Mesothelial cell of epicardium (in vitro differentiated cells): ENCODE measurements around the gene GRM8. TPM values are rescaled to one million over a fixed set of nuclear protein-coding genes. Genes with fewer than 3 reads are reported as not detected.

Experiments
- DNase-seq, 2 experiments: peaks; one replicate each; pipeline ENCODE4 v3.0.0; 2021; ENCODE audit warnings: low spot score in 2 of 2; ENCODE audit not compliant: unreplicated experiment in 2 of 2
- H3K27ac Mint-ChIP-seq: 2 replicates; pipeline ENCODE4 v1.8.0; 2021; ENCODE audit warnings: mixed read lengths
- H3K27me3 Mint-ChIP-seq: 2 replicates; pipeline ENCODE4 v1.8.0; 2021; ENCODE audit warnings: low read depth, mixed read lengths
- H3K36me3 Mint-ChIP-seq: 2 replicates; pipeline ENCODE4 v1.8.0; 2021; ENCODE audit warnings: mixed read lengths
- H3K4me1 Mint-ChIP-seq: 2 replicates; pipeline ENCODE4 v1.8.0; 2021; ENCODE audit warnings: mixed read lengths
- H3K4me3 Mint-ChIP-seq: 2 replicates; pipeline ENCODE4 v1.8.0; 2021; ENCODE audit warnings: mild to moderate bottlenecking, moderate library complexity, mixed read lengths
- H3K9me3 Mint-ChIP-seq: 2 replicates; pipeline ENCODE4 v1.8.0; 2021; ENCODE audit warnings: mixed read lengths
- total RNA-seq: library from RNA; stranded (reverse); gene quantifications from 3 replicates; pipeline ENCODE4 v1.2.1, GENCODE V29; 2021
- TF ChIP-seq, protein P1 (sequence below): fragments of 200-600 bp; sonication (generic); IDR thresholded peaks from one replicate; pipeline ENCODE4 v1.5.0; 2021; ENCODE audit warnings: antibody characterized with exemption; ENCODE audit not compliant: unreplicated experiment

Gene GRM8
- total RNA-seq, 1 donor from 2014 or later: 1.0 TPM

DNA sequence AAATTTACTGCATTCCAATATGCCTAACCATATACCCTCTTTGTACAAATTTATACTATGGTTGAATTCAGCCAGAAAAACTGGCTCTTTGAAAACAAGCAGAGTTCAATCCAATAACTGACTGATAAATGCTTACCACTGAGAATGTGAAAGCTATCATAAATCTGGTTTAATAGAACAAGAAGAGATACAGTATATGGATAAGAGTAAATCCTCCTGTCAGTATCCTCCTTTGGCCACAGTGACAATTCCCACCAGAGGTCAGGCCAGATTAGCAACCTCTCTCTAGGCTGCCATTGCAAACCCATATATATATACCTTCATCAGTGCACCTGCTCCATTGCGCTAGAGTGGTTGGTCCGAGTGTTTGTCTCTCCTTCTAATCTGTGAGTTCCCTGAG is 647.2 kb downstream of the GRM8 start:
- no peak overlapping the region for H3K4me3 Mint-ChIP-seq
- no peaks in the 10 kb centered on the region for H3K36me3 Mint-ChIP-seq
- TF ChIP-seq, protein P1, sequence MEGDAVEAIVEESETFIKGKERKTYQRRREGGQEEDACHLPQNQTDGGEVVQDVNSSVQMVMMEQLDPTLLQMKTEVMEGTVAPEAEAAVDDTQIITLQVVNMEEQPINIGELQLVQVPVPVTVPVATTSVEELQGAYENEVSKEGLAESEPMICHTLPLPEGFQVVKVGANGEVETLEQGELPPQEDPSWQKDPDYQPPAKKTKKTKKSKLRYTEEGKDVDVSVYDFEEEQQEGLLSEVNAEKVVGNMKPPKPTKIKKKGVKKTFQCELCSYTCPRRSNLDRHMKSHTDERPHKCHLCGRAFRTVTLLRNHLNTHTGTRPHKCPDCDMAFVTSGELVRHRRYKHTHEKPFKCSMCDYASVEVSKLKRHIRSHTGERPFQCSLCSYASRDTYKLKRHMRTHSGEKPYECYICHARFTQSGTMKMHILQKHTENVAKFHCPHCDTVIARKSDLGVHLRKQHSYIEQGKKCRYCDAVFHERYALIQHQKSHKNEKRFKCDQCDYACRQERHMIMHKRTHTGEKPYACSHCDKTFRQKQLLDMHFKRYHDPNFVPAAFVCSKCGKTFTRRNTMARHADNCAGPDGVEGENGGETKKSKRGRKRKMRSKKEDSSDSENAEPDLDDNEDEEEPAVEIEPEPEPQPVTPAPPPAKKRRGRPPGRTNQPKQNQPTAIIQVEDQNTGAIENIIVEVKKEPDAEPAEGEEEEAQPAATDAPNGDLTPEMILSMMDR: no peak
- no peak for DNase-seq
- H3K9me3 Mint-ChIP-seq: no peaks in the 10 kb centered on the region
- no peaks in the 10 kb centered on the region for H3K4me1 Mint-ChIP-seq
- no peaks in the 10 kb centered on the region for H3K27me3 Mint-ChIP-seq
- H3K27ac Mint-ChIP-seq: no peak overlapping the region

DNA sequence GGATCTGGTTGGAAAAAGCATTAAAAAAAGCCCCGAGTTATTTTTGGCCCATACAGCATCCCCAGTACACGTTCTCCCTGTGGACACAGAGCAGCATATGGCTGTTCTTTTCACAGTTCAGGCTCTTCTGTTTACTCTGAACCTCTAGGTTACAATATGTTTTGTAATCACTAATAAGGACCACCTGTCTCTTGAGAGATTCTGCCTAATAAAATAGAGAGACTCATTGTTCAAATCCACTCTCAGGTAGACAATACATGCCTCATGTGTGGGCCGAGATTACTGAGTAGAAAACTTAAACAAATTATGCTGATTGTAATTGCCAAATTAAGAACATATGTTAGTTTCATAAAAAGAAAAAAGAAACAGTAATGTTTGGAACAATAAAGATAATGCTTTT is 647.7 kb downstream of the GRM8 start:
- DNase-seq: no peak
- Mint-ChIP-seq H3K9me3 (no peaks in the 10 kb centered on the region), H3K4me1 (no peaks in the 10 kb centered on the region), H3K27ac (no peak overlapping the region), H3K4me3 (no peak overlapping the region), H3K36me3 (no peaks in the 10 kb centered on the region), H3K27me3 (no peaks in the 10 kb centered on the region)
- TF ChIP-seq, protein P1: no peak

DNA sequence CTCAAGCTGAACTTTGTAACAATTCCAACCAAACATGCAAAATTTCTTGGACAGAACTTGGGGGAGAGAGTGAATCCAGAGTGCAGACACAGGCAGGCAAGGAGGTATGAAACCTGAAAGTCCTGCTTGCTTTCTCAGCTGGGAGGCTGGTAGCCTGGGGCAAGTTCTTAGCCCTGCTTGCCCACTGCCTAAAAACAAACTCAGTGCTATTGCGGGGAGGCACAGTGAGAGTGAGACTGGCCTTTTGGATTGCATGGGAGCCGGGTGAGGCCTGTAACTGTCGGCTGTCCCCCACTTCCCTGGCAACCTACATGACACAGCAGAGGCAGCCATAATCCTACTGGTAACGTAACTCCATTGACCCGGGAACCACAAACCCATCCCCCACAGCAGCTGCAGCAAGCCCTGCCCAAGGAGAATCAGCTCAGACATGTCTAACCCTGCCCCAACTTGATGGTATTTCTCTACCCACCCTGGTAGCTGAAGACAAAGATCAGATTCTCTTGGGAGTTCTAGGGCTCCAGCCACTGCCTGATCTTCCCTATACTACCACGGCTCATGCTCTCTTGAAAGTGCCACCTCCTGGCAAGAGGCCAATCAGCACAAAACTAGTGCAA is 663.6 kb downstream of the GRM8 start:
- Mint-ChIP-seq H3K27ac (no peak overlapping the region), H3K36me3 (no peaks in the 10 kb centered on the region), H3K27me3 (no peaks in the 10 kb centered on the region), H3K4me3 (no peak overlapping the region), H3K4me1 (no peaks in the 10 kb centered on the region), H3K9me3 (peaks cover 43% of the 10 kb centered on the region)
- TF ChIP-seq, protein P1: no peak
- no peak for DNase-seq

DNA sequence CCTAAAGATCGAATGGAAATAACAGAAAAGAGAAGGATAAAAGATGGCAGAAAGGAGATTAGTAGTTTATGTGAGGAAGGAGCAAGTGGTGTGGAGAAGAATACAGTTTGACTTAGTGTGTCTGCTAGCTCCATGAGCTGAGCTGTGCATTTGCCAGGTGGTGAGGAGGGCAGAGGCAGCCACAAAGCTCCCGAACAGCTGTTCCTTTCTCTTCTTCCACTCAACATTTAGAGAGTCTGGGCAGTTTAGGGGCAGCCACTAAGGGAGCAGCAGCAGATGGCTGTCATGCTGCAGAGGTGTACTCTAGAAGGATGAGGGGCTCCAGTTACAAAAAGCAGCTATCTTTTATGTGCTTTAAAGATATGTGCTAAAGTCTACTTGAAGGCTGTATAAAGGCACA is 674.4 kb downstream of the GRM8 start:
- Mint-ChIP-seq H3K4me1 (peaks cover 8% of the 10 kb centered on the region), H3K9me3 (no peaks in the 10 kb centered on the region), H3K36me3 (no peaks in the 10 kb centered on the region), H3K27ac (no peak overlapping the region), H3K4me3 (no peak overlapping the region), H3K27me3 (no peaks in the 10 kb centered on the region)
- no peak for DNase-seq
- TF ChIP-seq, protein P1: no peak

DNA sequence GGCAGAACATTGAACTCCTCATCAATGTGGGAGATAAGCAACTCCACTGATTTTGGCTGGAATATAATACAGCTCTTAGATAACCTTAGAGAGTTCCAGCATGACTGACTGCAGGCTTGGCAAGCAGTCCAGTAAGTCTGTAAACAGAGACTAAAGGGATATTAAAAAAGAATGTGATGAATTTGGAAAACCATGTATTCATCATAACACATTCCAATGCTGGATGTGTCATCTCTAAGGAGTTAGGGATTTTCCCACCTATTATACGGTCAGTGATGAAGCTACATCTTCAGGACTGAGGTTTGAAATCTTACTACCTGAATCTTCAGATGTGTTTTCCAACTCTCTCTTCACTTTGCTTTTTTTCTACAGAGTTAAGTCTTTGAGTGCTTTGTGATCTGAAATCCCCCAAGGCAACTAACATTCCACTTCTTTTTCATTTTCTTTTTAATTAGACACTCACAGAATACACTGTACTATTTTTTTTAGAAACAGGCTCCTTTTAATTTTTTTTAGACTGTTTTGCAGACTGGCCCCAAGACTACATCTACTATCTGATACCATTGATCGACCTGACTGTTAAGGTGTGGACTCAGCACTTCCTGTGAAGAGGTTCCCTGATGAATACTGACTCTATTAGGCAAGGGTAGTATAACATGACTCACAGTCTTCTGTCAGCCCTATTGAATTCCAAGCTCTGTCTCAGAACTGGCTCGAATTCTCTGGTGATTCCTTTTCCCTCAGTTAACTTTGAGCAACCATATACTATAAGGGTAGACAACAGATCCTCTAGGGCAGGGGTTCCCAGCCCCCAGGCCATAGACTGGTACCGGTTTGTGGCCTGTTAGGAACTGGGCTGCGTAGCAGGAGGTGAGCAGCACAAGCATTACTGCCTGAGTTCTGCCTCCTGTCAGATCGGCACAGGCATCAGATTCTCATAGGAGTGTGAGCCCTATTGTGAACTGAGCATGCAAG is 678.2 kb downstream of the GRM8 start:
- Mint-ChIP-seq H3K27ac (peak overlapping the region; percentile 94), H3K36me3 (no peaks in the 10 kb centered on the region), H3K4me3 (no peak overlapping the region), H3K4me1 (peaks cover 8% of the 10 kb centered on the region), H3K27me3 (no peaks in the 10 kb centered on the region), H3K9me3 (no peaks in the 10 kb centered on the region)
- TF ChIP-seq, protein P1: no peak
- peak in 1 of 2 experiments; percentile 37 for DNase-seq
